ENCODE results near the gene CFHR3.
"Not testable (repeated sequence)": the region's sequence is repeated elsewhere in the genome, so short reads cannot be mapped to it uniquely, and the experiment has no call there.

Gene CFHR3

GRCh38 chr1:196774603-196775002 is at the start of gene CFHR3:
CFHR3 (plus strand) TSS chr1:196774840; CDS start chr1:196774887, 47 bp downstream.
- no peak for DNase-seq (ENCODE audit: low read depth)

DNA sequence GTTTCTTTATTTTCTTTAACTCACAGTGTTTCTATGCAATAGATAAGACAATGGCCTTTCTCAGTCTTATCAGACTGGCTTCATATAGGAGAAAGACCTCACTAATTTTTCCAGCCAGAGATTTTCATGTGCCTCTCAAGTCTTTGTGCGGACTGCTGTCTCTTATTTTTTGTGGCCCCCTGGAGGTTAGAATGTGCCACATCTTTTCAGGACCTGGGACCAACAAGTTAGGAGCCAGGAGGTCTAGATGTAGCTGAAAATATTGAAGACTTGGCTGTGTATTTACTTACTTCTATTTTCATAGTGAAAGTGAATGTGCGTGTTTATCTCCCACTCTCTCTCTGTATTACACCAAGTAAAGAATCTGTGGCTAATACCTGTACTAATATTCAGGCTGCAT is 42.1 kb upstream of the CFHR3 start:
- peak; percentile 3 for DNase-seq (ENCODE audit: low read depth)

- peak; percentile 3 for DNase-seq (ENCODE audit: low read depth)
Observed at GRCh38 chr1:196733091-196733970, 41.3 kb upstream of the CFHR3 start.

- DNase-seq (ENCODE audit: low read depth): no peak
Observed at GRCh38 chr1:196734006-196734405, 40.6 kb upstream of the CFHR3 start.

- no peak for DNase-seq (ENCODE audit: low read depth)
Observed at GRCh38 chr1:196734460-196734859, 40.2 kb upstream of the CFHR3 start.

- no peak for DNase-seq (ENCODE audit: low read depth)
Observed at GRCh38 chr1:196738730-196739129, 35.9 kb upstream of the CFHR3 start.

DNA sequence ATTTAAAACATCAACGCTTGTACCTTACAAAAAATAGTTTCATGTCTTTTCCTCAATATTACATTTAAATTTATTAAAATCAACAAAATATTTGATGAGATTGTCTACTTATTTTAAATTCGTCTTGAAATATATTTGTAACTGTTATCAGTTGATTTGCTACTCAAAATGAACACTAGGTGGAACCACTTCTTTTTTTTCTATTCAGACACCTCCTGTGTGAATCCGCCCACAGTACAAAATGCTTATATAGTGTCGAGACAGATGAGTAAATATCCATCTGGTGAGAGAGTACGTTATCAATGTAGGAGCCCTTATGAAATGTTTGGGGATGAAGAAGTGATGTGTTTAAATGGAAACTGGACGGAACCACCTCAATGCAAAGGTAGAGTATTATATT is 31.4 kb upstream of the CFHR3 start:
- peak; percentile 41 for DNase-seq (ENCODE audit: low read depth)

GRCh38 chr1:196765019-196765740 is 9.5 kb upstream of the CFHR3 start:
- not testable (repeated sequence) for DNase-seq (ENCODE audit: low read depth)

DNA sequence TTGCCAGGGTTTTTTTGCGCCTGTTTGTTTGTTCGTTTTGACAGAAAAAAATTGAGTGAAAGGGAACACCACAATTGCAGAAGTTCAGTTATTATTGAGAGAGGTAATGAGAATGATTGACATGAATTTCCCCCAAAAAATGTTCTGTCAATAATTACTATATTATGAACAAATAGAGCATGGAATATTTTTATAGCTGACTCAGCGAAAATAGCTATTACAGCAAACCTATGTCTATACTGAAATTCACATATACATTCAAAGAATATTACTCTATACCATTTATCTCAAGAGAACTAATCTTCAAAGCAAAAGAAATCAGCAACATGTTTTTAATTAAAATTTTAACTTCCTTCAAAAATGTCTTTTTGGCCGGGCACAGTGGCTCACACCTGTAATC is 4.8 kb upstream of the CFHR3 start:
- not testable (repeated sequence) for DNase-seq (ENCODE audit: low read depth)

DNA sequence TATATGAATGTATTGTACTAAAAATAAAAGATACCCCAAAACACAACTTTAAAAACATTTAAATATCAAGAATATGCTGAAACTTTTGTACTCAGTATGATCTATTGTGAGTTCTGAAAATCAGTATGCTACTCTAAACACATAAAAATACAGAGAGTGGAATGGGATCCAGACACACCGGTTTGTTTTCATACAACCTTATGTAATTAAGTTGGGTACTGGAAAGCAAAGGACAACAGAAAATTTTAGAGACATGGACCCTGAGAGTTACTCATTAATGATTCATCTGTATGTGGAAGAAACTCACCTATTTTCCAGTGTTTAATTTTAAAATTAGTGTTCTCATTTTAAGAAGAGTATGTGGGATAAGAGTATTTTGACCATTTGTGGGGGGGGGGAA is 927 bp upstream of the CFHR3 start:
- DNase-seq (ENCODE audit: low read depth): no peak

DNA sequence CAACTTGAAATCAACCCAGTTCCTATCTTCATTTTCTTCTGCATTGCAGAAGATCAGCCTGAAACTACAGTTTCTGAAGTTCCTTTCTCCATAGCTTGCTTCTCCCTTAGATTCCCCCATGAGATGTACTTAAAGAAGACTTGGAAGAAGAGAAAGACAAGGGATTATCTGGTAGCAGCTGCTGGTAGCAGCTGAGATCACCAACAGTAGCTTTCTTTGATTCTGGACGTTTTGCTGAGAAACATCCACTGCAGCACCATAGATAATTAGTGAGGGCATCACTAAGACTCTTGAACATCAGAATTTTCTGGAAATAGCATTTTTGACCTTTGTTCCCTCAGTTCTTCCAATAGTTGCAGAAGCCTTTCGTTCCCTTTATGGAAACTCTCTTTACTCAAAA is 465 bp upstream of the CFHR3 start:
- DNase-seq (ENCODE audit: low read depth): no peak

- DNase-seq (ENCODE audit: low read depth): no peak
Observed at GRCh38 chr1:196777603-196778002, 3.0 kb downstream of the CFHR3 start.

- DNase-seq (ENCODE audit: low read depth): no peak
Observed at GRCh38 chr1:196779093-196779492, 4.5 kb downstream of the CFHR3 start.

DNA sequence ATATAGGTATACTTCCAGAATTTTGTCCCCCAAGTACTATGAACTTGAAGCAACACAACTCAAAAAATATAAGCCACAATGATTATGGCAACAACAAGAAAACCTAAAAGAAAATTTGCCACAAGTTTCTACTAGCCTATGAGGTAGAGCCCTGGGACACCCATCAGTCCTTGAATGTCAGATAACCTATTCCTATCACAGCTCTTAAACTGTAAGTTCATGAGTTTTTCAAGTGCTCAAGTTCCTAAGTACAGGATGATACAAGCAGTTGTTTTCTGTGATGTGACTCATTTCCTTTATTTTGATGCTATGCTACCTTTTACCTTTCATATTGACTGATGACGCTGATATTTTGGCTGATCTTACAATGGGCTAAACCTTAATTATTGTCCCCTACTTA is 16.6 kb downstream of the CFHR3 start:
- not testable (repeated sequence) for DNase-seq (ENCODE audit: low read depth)

GRCh38 chr1:196794103-196794502 is 19.5 kb downstream of the CFHR3 start:
- not testable (repeated sequence) for DNase-seq (ENCODE audit: low read depth)

GRCh38 chr1:196797891-196798290 is 23.3 kb downstream of the CFHR3 start:
- no peak for DNase-seq (ENCODE audit: low read depth)

DNA sequence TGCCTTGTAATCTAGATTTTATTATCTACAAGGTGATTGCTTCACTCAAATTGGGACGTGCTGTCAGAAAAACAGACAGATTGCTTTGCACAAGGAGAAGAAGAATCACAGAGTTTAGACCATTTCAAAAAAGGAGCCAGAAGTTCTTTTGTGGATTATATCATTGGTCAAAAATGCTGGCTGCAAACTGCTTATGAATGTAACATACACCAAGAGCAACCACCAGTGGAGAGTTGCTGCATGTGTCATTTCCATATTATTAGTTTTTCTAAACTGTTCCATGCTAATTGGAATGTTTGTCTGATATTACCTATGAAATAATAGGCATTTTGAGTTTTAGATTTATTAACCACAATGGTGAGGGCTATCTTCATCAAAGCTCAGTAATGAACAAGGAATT is 27.3 kb downstream of the CFHR3 start:
- not testable (repeated sequence) for DNase-seq (ENCODE audit: low read depth)

DNA sequence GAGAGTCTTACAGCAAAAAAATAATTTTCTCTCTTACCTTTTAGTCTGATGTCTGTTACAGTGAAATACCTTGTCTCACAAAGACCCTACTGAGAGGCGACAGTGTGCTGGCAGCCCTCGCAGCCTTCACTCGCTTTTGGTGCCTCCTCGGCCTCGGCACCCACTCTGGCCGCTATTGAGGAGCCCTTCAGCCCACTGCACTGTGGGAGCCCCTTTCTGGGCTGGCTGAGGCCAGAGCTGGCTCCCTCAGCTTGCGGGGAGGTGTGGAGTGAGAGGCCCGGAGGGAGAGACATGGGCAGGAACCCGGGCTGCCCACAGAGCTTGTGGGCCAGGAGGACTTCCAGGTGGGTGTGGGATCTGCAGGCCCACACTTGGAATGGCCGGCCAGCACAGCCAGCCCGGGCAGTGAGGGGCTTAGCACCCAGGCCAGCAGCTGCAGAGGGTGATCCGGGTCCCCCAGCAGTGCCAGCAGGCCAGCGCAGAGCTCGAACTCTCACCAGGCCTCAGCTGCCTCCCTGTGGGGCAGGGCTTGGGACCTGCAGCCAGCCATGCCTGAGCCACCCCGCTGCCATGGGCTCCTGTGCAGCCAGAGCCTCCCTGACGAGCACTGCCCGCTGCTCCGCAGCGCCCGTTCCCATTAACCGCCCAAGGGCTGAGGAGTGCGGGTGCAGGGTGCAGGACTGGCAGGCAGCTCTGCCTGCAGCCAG is 34.0 kb downstream of the CFHR3 start:
- no peak for DNase-seq (ENCODE audit: low read depth)

- not testable (repeated sequence) for DNase-seq (ENCODE audit: low read depth)
Observed at GRCh38 chr1:196817442-196817841, 42.8 kb downstream of the CFHR3 start.

DNA sequence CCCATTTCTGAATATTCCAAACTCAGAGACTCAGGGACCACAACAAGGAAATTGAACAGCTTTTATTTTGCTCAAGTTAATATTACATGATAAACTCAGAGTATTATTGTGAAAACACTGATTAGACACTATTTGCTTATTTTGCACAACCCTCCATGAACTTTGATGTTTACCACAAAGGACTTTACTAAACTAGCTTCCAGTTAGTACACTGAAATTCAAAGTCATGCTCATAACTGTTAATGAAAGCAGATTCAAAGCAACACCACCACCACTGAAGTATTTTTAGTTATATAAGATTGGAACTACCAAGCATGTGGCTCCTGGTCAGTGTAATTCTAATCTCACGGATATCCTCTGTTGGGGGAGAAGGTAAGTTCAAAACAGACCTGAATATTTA is 44.9 kb downstream of the CFHR3 start, which contains the start of gene CFHR1:
TSS of gene CFHR1 (plus strand) at position 201 of the 400 bp plus-strand sequence. CDS start at position 315, 114 bp downstream.
- not testable (repeated sequence) for DNase-seq (ENCODE audit: low read depth)

- peak; percentile 64 for DNase-seq (ENCODE audit: low read depth)
Observed at GRCh38 chr1:196827860-196828259, 53.2 kb downstream of the CFHR3 start.

Measured in EH (cell line).